ENCODE results near the gene DHRS7. TPM values are rescaled to one million over a fixed set of nuclear protein-coding genes. Genes with fewer than 3 reads are reported as not detected.

The DHRS7 gene
- 10 to 100 TPM; 38.7 to 40.0 TPM for total RNA-seq

GRCh38 chr14:60164712-60165546 lies at the start of gene DHRS7:
Gene DHRS7, minus strand, starts transcription at chr14:60165398. Its CDS starts 89 bp downstream, at chr14:60165309.

Other genes starting within 250 kb of the DHRS7 start
- not detected for gene LRRC9, start 245.3 kb downstream of the DHRS7 start, total RNA-seq
- 10 to 100 TPM; 29.6 to 30.4 TPM for gene PCNX4, start 73.5 kb downstream of the DHRS7 start, total RNA-seq
- gene PPM1A, start 83.8 kb upstream of the DHRS7 start, total RNA-seq, result 10 to 100 TPM; 48.0 to 48.3 TPM

Data from activated naive CD4-positive, alpha-beta T cell treated with anti-CD3 and anti-CD28 coated beads, Interleukin-2, amount 10 ng/mL, durations not matched to agents 5 hours and 36 hours (primary cell).